Adrenal gland (tissue), 5 donors: ENCODE data around the gene TOP3B.

Experiments
- CTCF ChIP-seq, 6 experiments: fragments of 450-650 bp in 4 of 6; fragments of 200-600 bp in 2 of 6; sonication (generic) in 1 of 6; IDR thresholded peaks; 1 replicate in 5 of 6; 2 replicates in 1 of 6; pipeline versions ENCODE4 v1.5.1 to v1.8.0; 2016 to 2021; ENCODE audit warnings: antibody characterized with exemption in 6 of 6, mild to moderate bottlenecking in 2 of 6, moderate library complexity in 1 of 6
- POLR2A ChIP-seq, 2 donors: fragments of 450-650 bp; IDR thresholded peaks; one replicate each; pipeline ENCODE4 v1.6.1; 2017; ENCODE audit warnings: antibody characterized with exemption in 2 of 2, mild to moderate bottlenecking in 2 of 2, moderate library complexity in 1 of 2
- donor health status: DM: no; HTN: no; CAD: no.

- TF ChIP-seq CTCF (IDR thresholded peaks at IDR 0.05) (no peak), POLR2A (IDR thresholded peaks at IDR 0.05) (no peak)
Observed at GRCh38 chr22:22015631-22016030, 33.0 kb upstream of the TOP3B start.
